ENCODE measurements around the gene TTC22.
"Not testable (repeated sequence)": the region's sequence is repeated elsewhere in the genome, so short reads cannot be mapped to it uniquely, and the experiment has no call there.

TTC22 gene

DNA sequence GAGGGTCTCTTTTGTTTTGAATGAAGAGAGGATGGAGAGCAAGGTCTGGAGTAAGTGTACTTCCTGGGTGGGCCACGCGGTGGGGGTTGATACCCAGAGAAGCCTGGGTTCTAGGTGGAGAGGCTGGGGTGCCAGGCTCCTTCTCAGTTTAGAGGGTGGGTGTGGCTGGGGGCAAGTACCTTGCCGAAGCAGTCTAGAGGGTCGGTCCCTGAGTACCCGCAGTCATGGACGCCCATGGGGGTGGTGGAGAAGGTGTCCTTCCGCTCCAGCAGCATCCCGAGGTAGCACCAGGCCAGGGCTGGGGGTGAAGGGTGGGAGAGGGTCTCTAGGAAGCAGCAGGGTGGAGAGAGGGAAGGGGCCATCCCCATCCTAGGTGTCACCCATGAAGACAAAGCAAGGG, 14.3 kb downstream of the TTC22 start:
- no peak for DNase-seq (ENCODE audit: low spot score)

- DNase-seq (ENCODE audit: low spot score) = no peak
Measured at GRCh38 chr1:54784066-54784465, 17.1 kb downstream of the TTC22 start.

GRCh38 chr1:54782588-54782987, 18.5 kb downstream of the TTC22 start:
- DNase-seq (ENCODE audit: low spot score) = no peak

- no peak for DNase-seq (ENCODE audit: low spot score)
Measured at GRCh38 chr1:54782156-54782555, 19.0 kb downstream of the TTC22 start.

GRCh38 chr1:54781023-54781723, 19.9 kb downstream of the TTC22 start:
- DNase-seq (ENCODE audit: low spot score) = no peak

DNA sequence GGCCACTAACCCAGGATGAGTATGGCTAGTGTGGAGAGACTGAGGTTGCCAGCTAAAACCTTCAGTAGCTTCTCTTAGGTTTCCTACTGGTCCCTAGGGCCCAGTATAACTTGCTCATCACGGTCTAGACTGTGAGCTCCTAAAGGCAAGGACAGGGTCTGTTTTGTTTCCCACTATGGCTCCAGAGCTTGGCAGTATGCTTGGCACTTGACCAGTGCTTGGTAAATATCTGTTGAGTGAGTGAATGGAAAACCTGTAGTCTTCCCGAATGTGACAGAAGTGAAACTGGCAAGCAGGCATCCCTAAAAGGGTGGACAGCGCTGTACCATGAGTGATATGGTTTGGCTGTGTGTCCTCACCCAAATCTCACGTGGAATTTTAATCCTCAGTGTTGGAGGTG, 23.7 kb downstream of the TTC22 start:
- no peak for DNase-seq (ENCODE audit: low spot score)

DNA sequence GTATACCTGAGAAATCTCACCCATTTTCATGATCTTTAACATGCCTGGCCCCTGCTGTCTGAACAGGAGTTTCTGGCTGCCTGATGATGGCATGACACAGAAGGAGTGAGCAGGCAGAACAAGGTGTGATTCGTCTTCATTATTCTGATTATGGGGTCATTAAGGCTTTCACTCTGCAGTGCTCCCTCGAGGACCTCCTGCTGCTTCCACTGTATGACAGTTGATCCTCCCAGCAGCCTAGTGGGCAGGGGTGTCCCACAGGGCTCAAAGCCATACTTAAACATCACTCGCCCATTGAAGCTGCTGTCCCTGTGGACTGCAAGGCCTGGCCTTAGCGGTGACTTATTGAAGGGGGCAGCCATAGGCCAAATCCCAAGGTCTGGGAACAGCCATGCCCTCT, 24.1 kb downstream of the TTC22 start:
- DNase-seq (ENCODE audit: low spot score) = no peak

DNA sequence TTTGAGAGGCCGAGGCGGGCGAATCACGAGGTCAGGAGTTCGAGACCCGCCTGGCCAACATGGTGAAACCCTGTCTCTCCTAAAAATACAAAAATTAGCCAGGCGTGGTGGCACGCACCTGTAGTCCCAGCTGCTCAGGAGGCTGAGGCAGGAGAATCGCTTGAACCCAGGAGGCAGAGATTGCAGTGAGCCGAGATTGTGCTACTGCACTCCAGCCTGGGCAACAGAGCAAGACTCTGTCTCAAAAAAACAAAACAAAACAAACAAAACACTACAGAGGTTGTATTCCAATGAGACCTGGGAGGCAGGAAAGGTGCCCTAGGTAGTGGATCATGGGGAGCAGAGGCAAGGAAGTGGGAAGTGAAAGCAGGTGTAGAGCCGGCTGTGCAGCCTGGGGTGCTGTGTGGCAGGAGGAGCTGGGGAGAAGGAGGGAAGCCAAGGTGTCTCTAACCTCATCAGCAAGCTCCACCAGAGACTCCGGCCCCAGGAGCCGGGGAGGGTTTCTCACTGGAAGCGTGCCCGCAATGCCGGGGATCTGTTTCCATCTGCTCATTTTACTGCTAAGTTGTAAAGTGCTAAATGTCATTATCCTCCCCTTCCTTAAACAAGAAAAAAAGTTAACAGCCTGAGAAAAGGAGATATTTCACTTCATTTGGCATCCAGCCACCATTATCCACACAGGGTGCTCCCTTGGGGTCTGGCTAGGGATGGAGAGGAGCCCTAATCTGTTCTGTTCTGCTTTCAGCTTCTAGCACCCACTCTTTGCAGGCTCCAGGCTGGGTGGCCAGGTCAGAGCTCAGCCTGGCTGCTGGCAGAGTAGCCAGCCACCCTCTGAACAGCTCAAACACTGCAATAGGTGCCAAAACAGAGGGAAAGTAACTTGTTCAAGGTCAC, 25.0 kb downstream of the TTC22 start:
- DNase-seq (ENCODE audit: low spot score) = not testable (repeated sequence)

DNA sequence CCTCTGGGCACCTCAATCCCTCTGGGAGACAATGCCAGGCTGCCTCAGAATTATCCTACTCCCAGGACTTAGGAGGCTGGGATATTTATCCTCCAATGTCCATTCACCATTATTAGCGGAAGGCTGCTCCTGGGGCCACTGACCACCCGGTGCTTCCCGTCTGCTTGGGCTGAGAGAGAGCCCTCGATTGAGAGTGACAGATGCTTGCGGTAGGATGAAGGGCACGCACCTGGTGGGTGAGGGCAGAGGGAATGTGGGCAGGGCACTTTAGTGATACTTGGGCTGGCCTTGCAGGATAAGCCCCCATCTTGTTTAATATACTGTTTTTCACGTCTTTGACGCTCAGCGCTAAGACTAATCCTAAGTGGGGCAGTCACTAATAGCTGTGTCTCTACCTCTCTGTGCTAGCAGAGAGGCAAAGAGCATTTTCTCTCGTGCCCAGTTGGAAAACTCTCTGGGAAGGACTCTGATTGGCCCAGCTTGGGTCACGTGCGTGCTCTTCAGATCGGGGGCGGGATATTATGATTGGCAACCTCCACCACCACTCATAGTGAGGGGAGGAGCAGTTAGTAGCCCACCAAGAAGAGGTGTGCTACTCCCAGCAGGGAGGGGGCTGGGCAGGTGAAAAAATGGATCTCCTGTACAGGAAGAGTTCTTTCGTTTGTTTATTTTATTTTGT, 26.2 kb downstream of the TTC22 start:
- DNase-seq (ENCODE audit: low spot score) = peak; percentile 73

GRCh38 chr1:54772951-54773350, 28.2 kb downstream of the TTC22 start:
- DNase-seq (ENCODE audit: low spot score) = no peak

DNA sequence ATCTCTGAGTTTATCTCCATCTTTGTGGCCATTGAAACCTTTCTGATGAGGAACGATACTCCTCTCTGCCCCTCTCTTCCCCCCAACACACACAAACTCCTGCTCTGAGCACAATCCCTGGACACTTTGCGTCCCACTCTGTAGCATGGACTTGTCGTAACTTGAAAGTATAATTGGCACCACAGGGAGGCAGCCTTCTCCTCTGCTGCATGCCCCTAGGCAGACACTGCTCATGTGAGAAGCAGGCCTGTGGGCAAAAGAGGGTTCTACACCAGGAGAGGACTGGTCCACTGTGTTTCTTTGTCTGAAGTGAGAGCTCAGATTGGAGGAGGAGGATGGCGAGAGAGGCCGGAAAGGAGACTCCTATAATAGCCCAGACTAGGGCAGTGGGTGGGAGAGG, 33.0 kb downstream of the TTC22 start:
- DNase-seq (ENCODE audit: low spot score) = peak; percentile 54

- DNase-seq (ENCODE audit: low spot score) = no peak
Measured at GRCh38 chr1:54767526-54767925, 33.6 kb downstream of the TTC22 start.

- DNase-seq (ENCODE audit: low spot score) = no peak
Measured at GRCh38 chr1:54766726-54767125, 34.4 kb downstream of the TTC22 start.

GRCh38 chr1:54764922-54765561, 36.1 kb downstream of the TTC22 start:
- no peak for DNase-seq (ENCODE audit: low spot score)

- peak; percentile 99 for DNase-seq (ENCODE audit: low spot score)
Measured at GRCh38 chr1:54764133-54764921, 36.8 kb downstream of the TTC22 start, which contains the start of gene PARS2. Gene PARS2, minus strand, starts transcription at chr1:54764523. Its CDS starts 5,362 bp downstream, at chr1:54759161.

- DNase-seq (ENCODE audit: low spot score) = no peak
Measured at GRCh38 chr1:54763816-54764132, 37.3 kb downstream of the TTC22 start.

DNA sequence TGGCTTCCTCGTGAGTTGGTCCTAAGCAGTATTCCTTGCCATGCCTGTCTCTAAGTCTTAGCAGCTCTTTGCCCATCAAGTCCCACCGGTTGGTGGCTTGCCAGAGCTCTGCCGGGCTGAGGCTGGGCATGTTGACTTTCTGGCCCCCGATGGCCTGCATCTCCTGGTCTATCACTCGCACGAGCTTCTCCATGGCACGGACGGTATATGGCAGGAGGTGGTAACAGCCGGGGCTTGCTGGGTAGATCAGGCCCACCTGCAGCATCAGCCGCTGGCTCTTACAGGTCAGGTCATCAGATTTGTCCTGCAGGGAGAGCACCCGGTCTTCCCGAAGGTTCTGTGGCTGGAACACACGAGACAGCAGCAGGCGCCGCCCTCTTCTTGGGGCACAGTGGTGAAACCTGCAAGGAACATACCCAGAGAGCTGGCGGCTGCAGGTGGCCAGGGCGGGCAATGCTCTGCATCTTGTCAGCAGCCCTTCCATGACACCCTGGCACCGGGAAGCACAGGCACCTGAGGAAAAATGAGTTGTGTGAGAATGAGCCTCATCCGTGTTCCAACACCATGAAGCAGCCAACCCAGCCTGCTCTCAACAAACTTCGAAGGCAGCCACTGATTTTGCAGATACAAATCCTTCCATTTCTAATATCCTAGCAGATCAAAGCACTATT, 42.3 kb downstream of the TTC22 start:
- no peak for DNase-seq (ENCODE audit: low spot score)

DNA sequence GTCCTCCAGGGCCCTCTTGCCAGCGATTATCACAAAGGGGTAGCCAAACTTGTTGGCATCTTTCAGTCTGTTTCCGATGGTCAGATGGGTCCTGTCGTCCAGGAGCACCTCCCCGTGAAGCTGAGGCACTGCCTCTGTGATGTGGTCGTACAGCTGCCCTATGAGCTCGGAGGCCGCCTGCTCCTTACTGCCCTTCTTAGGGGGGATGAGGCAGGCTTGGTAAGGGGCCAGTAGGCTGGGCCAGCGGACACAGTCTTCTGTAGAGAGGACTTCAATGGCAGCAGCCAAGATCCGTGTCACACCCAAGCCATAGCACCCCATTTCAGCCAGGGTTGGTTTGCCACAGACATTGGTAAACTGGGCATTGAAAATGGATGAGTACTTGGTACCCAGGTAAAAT, 43.3 kb downstream of the TTC22 start:
- DNase-seq (ENCODE audit: low spot score) = no peak

DNA sequence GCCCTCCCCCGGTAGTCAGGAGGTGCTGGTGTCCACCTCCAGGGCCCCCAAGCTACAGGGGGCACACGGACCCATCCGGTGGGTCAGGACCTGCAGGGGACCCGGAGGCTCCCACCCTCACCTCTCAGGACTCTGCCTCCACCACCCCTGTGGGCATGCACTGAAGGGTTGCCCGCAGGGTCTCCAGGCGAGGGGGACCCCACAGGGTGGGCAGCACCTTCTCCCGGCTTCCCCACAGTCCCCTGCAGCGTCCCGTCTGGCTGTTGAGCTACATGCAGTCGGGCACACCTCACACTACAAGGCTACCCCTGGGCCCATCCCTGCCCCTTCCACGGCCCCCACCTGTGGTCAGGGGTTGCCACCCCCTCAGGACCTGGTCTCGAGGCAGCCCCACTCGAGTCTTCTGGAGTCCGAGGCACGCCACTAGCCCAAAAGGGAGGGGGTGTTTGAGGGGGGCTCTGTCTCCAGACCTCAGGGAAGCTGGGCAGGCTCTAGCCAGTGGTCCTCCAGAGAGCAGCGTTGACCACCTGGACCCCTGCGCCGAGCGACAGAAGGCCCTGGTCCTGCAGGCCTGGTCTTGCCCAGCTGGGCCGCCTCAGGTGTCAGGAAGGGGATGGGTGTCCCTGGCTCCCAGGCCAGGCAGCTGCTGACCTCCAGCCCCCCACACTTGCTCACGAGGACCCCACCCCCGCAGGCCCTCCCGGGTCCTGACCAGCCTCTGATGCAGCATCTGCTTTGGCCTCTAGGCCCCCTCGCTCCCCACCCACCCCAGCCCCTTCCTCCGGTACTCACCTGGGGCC, 46.4 kb downstream of the TTC22 start:
- no peak for DNase-seq (ENCODE audit: low spot score)

- DNase-seq (ENCODE audit: low spot score) = no peak
Measured at GRCh38 chr1:54754045-54754444, 47.1 kb downstream of the TTC22 start.

Data from SK-N-DZ (cell line).